RWPE1 (cell line): ENCODE results near the gene ARSG.

ENCODE experiments used
- CTCF ChIA-PET: fragments of 350-600 bp; sonication (Branson Sonifier 250); formaldehyde crosslinking; extraction: SDS; loops from one replicate; lab custom pipeline; 2021; lab: Yijun Ruan, JAX
- POLR2A ChIA-PET: fragments of 400-600 bp; formaldehyde crosslinking; extraction: SDS; loops from one replicate; lab custom pipeline; 2020; ENCODE audit warnings: antibody characterized with exemption; ENCODE audit not compliant: low non-redundant PET; lab: Yijun Ruan, JAX
- DNase-seq: peaks from one replicate; pipeline ENCODE4 v3.0.0; 2012; ENCODE audit warnings: low spot score
- H3K27ac ChIP-seq: fragments of 450-650 bp; 2 replicates; pipeline ENCODE4 v1.5.1; 2017
- TF ChIP-seq, protein P1 (sequence below): fragments of 450-650 bp; conservative IDR thresholded peaks from 2 replicates; pipeline ENCODE4 v1.5.1; 2017; ENCODE audit warnings: low read depth, mild to moderate bottlenecking

The ARSG gene

DNA sequence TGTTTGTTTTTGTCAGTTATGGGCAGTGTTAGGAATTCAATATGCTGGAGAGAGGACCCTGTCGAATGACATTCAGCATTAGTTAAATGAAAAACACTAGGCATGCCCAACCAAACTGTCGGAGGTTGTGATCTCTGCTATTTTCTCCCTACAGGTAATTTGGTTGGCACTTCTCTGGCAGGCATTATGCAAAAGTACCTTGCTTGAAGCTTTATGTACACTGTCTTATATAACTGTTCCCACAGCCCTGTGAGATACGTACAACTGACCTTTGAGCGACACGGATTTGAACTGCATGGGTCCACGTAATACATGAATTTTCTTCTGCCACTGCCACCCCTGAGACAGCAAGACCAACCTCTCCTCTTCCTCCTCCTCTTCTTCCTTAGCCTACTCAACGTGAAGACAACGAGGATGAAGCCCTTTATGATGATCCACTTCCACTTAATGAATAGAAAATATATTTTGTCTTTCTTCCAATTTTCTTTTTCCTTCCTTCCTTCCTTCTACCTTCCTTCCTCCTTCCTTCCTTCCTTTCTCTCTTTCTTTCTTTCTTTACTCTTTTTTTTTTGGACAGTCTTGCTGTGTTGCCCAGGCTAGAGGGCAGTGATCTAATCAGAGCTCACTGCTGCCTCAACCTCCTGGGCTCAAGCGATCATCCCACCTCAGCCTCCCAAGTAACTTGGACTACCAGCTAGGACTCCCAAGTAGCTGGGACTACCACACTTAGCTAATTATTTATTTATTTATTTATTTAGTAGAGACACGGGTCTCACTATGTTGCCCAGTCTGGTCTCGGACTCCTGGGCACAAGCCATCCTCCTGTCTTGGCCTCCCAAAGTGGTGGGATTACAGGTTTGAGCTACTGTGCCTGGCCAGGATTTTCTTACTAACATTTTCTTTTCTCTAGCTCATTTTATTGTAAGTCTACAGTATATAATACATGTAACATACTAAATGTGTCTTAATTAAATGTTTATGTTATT, 88.7 kb downstream of the ARSG start:
- no peak overlapping the region for H3K27ac ChIP-seq
- TF ChIP-seq, protein P1, sequence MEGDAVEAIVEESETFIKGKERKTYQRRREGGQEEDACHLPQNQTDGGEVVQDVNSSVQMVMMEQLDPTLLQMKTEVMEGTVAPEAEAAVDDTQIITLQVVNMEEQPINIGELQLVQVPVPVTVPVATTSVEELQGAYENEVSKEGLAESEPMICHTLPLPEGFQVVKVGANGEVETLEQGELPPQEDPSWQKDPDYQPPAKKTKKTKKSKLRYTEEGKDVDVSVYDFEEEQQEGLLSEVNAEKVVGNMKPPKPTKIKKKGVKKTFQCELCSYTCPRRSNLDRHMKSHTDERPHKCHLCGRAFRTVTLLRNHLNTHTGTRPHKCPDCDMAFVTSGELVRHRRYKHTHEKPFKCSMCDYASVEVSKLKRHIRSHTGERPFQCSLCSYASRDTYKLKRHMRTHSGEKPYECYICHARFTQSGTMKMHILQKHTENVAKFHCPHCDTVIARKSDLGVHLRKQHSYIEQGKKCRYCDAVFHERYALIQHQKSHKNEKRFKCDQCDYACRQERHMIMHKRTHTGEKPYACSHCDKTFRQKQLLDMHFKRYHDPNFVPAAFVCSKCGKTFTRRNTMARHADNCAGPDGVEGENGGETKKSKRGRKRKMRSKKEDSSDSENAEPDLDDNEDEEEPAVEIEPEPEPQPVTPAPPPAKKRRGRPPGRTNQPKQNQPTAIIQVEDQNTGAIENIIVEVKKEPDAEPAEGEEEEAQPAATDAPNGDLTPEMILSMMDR = no peak
- DNase-seq = no peak
- ChIA-PET CTCF (interaction anchor here (0.6 kb wide), 1 partner anchor 43 kb away, joined by 3 read pairs; no protein-coding TSS in a partner anchor), POLR2A (no interaction called here)

DNA sequence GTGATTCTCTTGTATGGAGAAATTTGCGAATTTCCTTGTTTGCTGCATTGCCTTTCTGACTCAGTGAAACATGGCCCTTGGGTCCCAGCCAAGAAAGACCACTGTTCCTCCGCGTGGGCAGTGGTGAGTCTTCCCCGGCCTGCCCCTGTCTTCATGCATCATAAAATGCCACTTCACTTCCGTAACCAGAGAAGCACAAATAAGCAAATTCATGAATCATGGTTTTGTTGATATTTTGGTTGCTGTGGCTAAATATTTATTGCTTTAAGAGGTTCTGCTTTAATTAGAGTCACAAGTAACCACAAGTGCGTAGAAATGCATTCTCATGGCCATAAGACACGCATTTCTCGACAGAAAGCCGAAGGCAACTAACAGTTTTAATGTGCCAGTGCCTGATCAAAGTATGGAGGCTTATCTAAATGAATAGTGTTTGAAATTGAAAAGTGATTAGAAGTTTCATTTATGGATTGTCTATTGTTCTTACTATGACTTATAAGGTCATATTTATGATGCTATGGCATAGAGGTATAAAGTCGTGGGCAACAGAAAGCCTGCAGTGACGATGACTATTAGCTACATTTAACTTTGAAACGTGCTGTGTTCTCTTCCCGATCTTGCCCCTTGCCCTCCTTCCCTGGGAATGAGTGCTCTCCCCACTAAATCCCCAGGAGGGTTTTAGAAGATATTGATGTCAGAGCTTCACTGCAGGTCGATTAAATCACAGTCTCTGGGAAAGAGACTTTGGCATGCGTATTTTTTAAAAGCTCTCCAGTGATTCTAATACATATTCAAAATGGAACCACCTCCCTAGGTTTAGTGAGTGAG, 90.0 kb downstream of the ARSG start:
- DNase-seq = no peak
- no peak overlapping the region for H3K27ac ChIP-seq
- ChIA-PET CTCF (interaction anchor here (0.8 kb wide), 1 partner anchor 1026 kb away, joined by 4 read pairs; no protein-coding TSS in a partner anchor), POLR2A (no interaction called here)
- TF ChIP-seq, protein P1 = no peak

DNA sequence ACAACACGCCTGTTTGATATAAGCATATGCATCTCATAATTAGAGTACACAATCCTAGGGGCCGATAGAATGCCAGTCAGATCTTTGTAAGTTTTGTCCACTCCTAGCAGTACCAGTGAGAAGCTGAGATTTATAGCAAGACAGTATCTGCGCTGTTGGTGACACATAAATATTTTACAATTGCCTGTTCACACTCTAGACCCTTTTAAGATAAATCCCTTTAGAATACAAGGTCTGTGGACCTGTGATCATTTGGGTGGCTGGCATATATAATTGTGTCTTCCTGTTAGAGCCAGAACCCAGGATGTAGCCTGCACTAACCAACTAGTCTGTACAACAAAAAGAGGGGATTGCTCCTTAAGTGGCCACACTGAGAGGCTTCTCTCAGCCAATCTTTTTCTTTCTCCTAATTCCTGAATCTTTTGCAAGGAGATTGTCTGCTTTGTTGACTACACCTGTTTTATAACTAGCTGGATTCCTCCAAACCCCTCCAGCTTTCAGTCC, 91.3 kb downstream of the ARSG start:
- no peak for DNase-seq
- H3K27ac ChIP-seq = no peak overlapping the region
- ChIA-PET CTCF (interaction anchor here (0.6 kb wide), 1 partner anchor 54 kb away, joined by 3 read pairs; no protein-coding TSS in a partner anchor), POLR2A (no interaction called here)
- TF ChIP-seq, protein P1 = no peak

DNA sequence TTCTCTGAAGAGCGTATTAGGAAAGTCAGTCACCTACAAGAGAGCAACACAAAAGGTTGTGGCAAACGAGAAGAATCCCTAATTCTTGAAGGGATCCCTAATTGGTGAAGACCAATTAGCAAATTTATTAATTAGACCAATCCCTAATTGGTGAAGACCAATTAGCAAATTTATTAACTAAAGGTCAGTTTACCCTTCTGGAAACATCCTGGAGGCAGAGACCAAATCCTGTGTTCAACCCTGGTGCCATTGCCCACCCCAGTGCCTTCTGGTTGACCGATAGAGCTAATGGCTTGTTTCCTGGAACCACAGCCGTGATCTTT, 91.8 kb downstream of the ARSG start:
- TF ChIP-seq, protein P1 = no peak
- ChIA-PET POLR2A (no interaction called here), CTCF (interaction anchor here (0.6 kb wide), 1 partner anchor 53 kb away, joined by 3 read pairs; no protein-coding TSS in a partner anchor)
- H3K27ac ChIP-seq = no peak overlapping the region
- DNase-seq = no peak

DNA sequence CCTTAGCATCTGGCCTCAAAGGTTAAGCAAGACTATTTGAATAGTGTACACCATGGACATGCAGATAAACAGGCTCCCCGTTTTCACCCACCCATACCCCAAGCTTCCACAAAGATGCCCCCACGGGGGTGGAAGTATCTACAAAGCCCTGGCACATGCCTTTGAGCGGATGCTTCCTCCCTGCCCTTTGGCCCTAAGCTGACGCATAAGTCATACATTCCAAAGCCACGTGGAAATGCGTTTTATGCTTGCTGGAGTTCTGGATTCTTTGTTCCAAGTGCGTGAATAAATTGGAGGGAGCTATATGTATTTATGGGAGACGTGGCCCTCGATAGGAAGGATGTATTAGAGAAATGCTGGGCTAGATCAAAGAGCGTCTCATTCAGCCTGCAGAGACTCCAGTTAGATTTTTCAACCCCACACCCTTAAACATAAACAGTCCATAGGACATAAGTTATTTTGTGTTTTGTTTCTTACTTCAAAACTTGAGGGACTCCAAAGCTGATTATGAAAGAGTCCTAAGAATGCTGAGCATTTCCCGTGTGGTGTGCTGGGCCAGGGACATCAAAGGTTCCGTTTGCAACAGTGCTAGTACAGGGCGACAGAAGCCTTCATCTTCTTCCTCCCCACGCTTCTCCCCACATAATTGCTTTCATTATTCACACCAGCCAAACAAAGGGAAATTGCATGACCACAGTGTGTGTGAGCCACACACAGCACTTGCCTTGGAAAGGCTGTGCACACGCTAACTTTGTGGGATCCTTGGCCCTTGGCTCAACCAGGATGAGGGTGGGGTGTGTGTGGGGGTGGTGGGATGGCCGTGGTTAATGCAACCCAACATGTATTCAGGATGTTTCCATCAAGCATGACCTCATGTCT, 92.4 kb downstream of the ARSG start:
- TF ChIP-seq, protein P1 = no peak
- no peak overlapping the region for H3K27ac ChIP-seq
- no peak for DNase-seq
- ChIA-PET POLR2A (no interaction called here), CTCF (interaction anchor here (0.6 kb wide), 1 partner anchor 53 kb away, joined by 3 read pairs; no protein-coding TSS in a partner anchor)
